GM12872 (cell line): ENCODE results near the gene LPGAT1.
A peak's percentile ranks its signal among the peaks of the same experiment; 100 is the strongest.

Experiments used
- CTCF ChIP-seq: IDR thresholded peaks from 3 replicates; pipeline ENCODE4 v1.5.1; 2011; ENCODE audit warnings: low read depth, mild to moderate bottlenecking, low read length, moderate library complexity; ENCODE audit not compliant: insufficient read depth

Gene LPGAT1

GRCh38 chr1:211830328-211831142, at the start of gene LPGAT1:
Gene LPGAT1, minus strand, starts transcription at chr1:211830763. Its CDS starts 1,467 bp downstream, at chr1:211829296.
- TF ChIP-seq CTCF, result peak; percentile 52; the same call in 2 of the 3 replicates

- TF ChIP-seq CTCF, result no peak
These were observed 48.9 kb upstream of the LPGAT1 start for GRCh38 chr1:211879475-211879874.

GRCh38 chr1:211876851-211877590, 46.5 kb upstream of the LPGAT1 start:
- no peak for TF ChIP-seq CTCF

GRCh38 chr1:211875541-211875940, 45.0 kb upstream of the LPGAT1 start:
- TF ChIP-seq CTCF, result no peak

- no peak for TF ChIP-seq CTCF
These were observed 44.2 kb upstream of the LPGAT1 start for GRCh38 chr1:211874521-211875347.

GRCh38 chr1:211870156-211870555, 39.6 kb upstream of the LPGAT1 start:
- no peak for TF ChIP-seq CTCF

- no peak for TF ChIP-seq CTCF
These were observed 34.6 kb upstream of the LPGAT1 start for GRCh38 chr1:211865180-211865579.
